HL-60 (cell line): ENCODE results near the gene RAB27A.

Source experiments
- DNase-seq, 2 experiments: peaks; one replicate each; pipeline ENCODE4 v3.0.0-alpha.2; 2010 to 2020; ENCODE audit warnings: low read depth in 1 of 2, low spot score in 1 of 2
- H3K27ac ChIP-seq: fragments of 250-450 bp; sonication (Bioruptor Pico); replicated peaks from 2 replicates; pipeline ENCODE4 v1.5.1; 2020; ENCODE audit warnings: mild to moderate bottlenecking, moderate library complexity
- H3K27me3 ChIP-seq: fragments of 250-450 bp; sonication (Bioruptor Pico); 2 replicates; pipeline ENCODE4 v1.5.1; 2021; ENCODE audit warnings: mild to moderate bottlenecking, moderate library complexity; ENCODE audit not compliant: insufficient read depth, poor library complexity, severe bottlenecking
- H3K4me3 ChIP-seq: replicated peaks from 2 replicates; pipeline ENCODE4 v1.5.1; 2011; ENCODE audit warnings: mild to moderate bottlenecking, control low read depth, low read length; ENCODE audit not compliant: insufficient read depth
- GABPA ChIP-seq: IDR thresholded peaks from 2 replicates; pipeline ENCODE4 v1.6.1; 2012; ENCODE audit warnings: low read depth
- POLR2AphosphoS5 ChIP-seq: IDR thresholded peaks from 2 replicates; pipeline ENCODE4 v1.6.1; 2012; ENCODE audit warnings: low read depth
- SPI1 ChIP-seq: IDR thresholded peaks from 2 replicates; pipeline ENCODE4 v1.6.1; 2012; ENCODE audit warnings: low read depth, mild to moderate bottlenecking, borderline replicate concordance
- TF ChIP-seq, protein P1 (sequence below): IDR thresholded peaks from 2 replicates; pipeline ENCODE4 v1.6.1; 2012; ENCODE audit warnings: low read depth; ENCODE audit not compliant: insufficient replicate concordance
- TF ChIP-seq, protein P2 (sequence below): IDR thresholded peaks from one replicate; pipeline ENCODE4 v1.5.1; 2011; ENCODE audit warnings: low read length, control low read depth, inconsistent platforms; ENCODE audit not compliant: insufficient read depth

RAB27A gene

DNA sequence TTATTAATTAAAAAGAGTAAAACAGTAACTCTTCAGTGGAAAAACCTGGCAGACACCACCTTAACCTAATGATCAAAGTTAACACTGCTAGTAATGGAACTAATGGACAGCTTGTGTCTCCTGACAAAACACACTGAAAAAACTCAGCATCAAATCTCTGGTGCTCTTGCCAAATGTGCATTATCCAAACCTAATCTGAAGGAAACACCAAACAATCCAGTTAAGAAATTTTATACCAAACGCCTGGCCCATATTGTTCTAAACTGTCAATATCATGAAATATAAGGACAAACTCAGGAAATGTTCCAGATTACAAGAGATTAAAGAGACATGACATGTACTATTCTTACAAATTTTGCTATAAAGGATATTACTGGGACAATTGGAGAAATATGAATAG is 103.3 kb downstream of the RAB27A start:
- H3K4me3 ChIP-seq: no peak overlapping the region
- no peak for DNase-seq
- TF ChIP-seq POLR2AphosphoS5 (no peak), GABPA (no peak), SPI1 (no peak)
- TF ChIP-seq, protein P1, sequence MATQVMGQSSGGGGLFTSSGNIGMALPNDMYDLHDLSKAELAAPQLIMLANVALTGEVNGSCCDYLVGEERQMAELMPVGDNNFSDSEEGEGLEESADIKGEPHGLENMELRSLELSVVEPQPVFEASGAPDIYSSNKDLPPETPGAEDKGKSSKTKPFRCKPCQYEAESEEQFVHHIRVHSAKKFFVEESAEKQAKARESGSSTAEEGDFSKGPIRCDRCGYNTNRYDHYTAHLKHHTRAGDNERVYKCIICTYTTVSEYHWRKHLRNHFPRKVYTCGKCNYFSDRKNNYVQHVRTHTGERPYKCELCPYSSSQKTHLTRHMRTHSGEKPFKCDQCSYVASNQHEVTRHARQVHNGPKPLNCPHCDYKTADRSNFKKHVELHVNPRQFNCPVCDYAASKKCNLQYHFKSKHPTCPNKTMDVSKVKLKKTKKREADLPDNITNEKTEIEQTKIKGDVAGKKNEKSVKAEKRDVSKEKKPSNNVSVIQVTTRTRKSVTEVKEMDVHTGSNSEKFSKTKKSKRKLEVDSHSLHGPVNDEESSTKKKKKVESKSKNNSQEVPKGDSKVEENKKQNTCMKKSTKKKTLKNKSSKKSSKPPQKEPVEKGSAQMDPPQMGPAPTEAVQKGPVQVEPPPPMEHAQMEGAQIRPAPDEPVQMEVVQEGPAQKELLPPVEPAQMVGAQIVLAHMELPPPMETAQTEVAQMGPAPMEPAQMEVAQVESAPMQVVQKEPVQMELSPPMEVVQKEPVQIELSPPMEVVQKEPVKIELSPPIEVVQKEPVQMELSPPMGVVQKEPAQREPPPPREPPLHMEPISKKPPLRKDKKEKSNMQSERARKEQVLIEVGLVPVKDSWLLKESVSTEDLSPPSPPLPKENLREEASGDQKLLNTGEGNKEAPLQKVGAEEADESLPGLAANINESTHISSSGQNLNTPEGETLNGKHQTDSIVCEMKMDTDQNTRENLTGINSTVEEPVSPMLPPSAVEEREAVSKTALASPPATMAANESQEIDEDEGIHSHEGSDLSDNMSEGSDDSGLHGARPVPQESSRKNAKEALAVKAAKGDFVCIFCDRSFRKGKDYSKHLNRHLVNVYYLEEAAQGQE: no peak
- TF ChIP-seq, protein P2, sequence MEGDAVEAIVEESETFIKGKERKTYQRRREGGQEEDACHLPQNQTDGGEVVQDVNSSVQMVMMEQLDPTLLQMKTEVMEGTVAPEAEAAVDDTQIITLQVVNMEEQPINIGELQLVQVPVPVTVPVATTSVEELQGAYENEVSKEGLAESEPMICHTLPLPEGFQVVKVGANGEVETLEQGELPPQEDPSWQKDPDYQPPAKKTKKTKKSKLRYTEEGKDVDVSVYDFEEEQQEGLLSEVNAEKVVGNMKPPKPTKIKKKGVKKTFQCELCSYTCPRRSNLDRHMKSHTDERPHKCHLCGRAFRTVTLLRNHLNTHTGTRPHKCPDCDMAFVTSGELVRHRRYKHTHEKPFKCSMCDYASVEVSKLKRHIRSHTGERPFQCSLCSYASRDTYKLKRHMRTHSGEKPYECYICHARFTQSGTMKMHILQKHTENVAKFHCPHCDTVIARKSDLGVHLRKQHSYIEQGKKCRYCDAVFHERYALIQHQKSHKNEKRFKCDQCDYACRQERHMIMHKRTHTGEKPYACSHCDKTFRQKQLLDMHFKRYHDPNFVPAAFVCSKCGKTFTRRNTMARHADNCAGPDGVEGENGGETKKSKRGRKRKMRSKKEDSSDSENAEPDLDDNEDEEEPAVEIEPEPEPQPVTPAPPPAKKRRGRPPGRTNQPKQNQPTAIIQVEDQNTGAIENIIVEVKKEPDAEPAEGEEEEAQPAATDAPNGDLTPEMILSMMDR: no peak
- H3K27ac ChIP-seq: no peak overlapping the region
- no peaks in the 10 kb centered on the region for H3K27me3 ChIP-seq

DNA sequence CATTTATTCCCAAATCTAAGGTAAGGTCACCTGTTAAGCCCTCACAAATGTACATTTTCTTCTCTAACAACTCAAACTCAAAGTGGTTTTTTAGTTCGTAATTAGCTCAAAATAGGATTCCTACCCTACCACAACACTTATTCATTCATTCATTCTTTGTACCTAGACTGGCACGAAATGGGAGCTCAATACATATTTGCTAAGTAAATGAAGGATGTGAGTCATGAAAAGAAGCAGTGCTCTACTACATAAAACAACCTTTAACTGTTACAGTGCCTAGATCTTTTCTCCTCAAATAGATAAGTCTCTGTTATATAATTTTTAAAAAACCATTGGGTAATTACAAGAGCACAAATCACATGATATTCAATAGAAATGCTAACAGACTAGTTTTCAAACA is 105.9 kb downstream of the RAB27A start:
- Histone ChIP-seq H3K4me3 (no peak overlapping the region), H3K27ac (no peak overlapping the region), H3K27me3 (no peaks in the 10 kb centered on the region)
- no peak for DNase-seq
- TF ChIP-seq POLR2AphosphoS5 (no peak), SPI1 (no peak), GABPA (no peak)
- TF ChIP-seq, protein P1: no peak
- TF ChIP-seq, protein P2: no peak

DNA sequence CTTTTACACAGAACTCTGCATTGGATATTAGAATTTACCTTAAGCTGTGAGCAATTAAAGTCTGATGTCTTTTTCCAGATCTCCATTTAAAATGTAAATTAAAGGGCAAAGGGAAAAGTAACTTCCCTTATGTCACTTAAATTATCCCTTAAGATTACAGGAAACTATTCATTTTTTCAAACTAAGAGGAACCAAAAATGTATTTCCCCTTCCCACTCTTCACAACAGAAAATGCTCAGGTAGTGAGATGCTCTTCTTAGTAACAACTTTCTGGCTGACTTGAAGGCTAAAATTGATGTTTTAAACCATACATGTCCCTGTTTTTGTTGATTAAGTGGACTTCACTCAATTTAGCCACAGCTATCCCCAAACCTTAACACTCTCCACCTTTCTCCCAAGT is 110.5 kb downstream of the RAB27A start:
- Histone ChIP-seq H3K27me3 (no peaks in the 10 kb centered on the region), H3K27ac (no peak overlapping the region), H3K4me3 (no peak overlapping the region)
- DNase-seq: no peak
- TF ChIP-seq POLR2AphosphoS5: no peak
- TF ChIP-seq, protein P2: no peak
- TF ChIP-seq GABPA: no peak
- no peak for TF ChIP-seq SPI1
- TF ChIP-seq, protein P1: no peak
